ENCODE measurements around the gene PTPRC.

The PTPRC gene

DNA sequence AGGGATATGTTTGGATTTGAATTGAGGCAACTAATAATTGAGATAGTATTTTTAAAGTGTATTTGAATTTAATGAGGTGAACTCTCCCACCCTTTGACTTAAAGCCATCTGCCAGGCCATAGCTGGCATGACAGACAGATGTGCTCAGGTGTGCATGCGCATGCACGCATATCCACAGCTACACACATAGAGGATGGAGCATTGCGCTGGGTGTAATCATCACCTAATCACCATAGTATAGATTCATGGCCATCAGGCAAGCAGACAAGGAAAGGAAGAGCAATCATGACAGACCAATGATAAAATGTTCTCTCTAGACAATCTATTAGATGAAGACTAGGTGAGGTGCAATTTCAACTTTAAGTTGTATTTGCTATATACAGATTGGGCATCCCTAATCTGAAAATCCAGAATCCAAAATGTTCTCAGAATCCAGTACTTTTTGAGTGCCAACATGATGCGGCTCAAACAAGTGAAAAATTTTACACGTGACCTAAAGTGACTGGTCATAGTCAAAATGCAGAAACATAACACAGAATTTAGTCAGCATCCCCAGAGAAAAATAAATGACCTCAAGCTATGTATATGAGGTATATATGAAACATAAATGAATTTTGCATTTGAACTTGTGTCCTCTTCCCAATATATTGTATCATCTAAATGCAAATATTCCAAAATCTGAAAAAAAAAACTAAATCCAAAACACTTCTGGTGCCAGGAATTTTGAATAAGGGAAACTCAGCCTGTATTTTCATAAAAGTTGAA is 70.1 kb downstream of the PTPRC start:
- peaks cover 64% of the 10 kb centered on the region for H3K4me1 Mint-ChIP-seq (ENCODE audit: low read depth)
- peak overlapping the region; percentile 80 for H3K27ac Mint-ChIP-seq
- H3K4me3 Mint-ChIP-seq: no peak overlapping the region
- H3K36me3 Mint-ChIP-seq: peaks cover 16% of the 10 kb centered on the region
- H3K9me3 Mint-ChIP-seq (ENCODE audit: low read depth): no peaks in the 10 kb centered on the region
- H3K27me3 Mint-ChIP-seq: no peaks in the 10 kb centered on the region

DNA sequence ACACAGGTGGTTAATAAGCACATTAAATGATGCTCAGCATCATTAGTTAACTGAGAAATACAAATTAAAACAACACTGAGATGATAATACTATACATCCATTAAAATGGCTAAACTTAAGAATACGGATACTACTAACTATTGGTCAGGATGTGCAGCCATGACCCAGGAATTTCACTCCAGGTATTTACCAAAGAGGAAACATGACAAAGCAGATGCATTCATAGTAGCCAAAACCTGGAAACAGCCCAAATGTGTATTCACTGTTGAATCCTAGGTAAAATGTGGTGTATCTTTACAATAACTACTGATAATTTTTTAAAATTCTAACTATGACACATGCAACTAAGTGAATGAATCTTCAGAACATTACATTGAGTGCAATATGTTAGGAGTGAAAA is 73.0 kb downstream of the PTPRC start:
- no peaks in the 10 kb centered on the region for H3K27me3 Mint-ChIP-seq
- H3K9me3 Mint-ChIP-seq (ENCODE audit: low read depth): no peaks in the 10 kb centered on the region
- H3K4me3 Mint-ChIP-seq: no peak overlapping the region
- peaks cover 55% of the 10 kb centered on the region for H3K4me1 Mint-ChIP-seq (ENCODE audit: low read depth)
- H3K36me3 Mint-ChIP-seq: peaks cover 15% of the 10 kb centered on the region
- peak overlapping the region; percentile 85 for H3K27ac Mint-ChIP-seq

DNA sequence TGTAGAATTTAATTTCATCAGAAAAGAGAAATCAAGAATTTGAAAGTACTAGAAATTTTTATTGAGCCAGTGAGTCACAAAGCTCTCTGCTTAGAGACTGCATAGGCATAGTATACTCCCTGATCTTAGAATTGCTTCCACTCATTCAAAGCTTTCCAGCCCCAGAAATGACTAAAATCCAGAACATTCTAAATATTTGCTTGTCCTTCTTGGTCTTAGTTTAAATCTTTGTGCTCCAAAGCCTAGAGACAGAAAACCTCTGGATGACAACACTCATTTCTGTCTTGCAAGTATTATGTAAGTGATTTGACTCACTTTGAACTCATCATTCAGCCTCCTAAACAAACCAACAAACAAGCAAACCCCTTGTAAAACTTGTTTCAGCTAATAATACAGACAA is 74.2 kb downstream of the PTPRC start:
- Mint-ChIP-seq H3K27ac (peak overlapping the region; percentile 85), H3K36me3 (peaks cover 21% of the 10 kb centered on the region), H3K27me3 (no peaks in the 10 kb centered on the region), H3K4me1 (ENCODE audit: low read depth) (peaks cover 58% of the 10 kb centered on the region), H3K9me3 (ENCODE audit: low read depth) (no peaks in the 10 kb centered on the region), H3K4me3 (no peak overlapping the region)

DNA sequence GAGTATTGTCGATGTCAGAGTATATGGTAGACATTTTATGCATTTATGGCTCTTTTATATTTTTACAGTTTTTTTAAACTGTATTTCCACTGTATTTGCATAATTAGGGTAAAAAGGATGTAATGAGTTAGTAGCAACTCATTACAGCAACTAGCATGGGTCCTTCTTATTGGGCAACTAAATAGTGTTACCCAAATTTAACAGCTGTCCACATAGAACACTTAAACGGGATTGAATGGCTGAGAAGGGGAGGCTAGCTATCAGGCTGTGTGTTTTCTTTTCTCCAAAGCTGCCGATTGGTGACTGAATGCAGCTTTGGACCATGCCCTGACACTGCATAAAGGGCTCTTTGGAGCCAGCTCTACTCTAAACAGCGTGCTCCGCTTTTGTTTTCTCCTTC is 75.4 kb downstream of the PTPRC start:
- H3K36me3 Mint-ChIP-seq: peaks cover 20% of the 10 kb centered on the region
- no peaks in the 10 kb centered on the region for H3K27me3 Mint-ChIP-seq
- H3K4me1 Mint-ChIP-seq (ENCODE audit: low read depth): peaks cover 49% of the 10 kb centered on the region
- H3K9me3 Mint-ChIP-seq (ENCODE audit: low read depth): no peaks in the 10 kb centered on the region
- H3K27ac Mint-ChIP-seq: peak overlapping the region; percentile 85
- H3K4me3 Mint-ChIP-seq: no peak overlapping the region

DNA sequence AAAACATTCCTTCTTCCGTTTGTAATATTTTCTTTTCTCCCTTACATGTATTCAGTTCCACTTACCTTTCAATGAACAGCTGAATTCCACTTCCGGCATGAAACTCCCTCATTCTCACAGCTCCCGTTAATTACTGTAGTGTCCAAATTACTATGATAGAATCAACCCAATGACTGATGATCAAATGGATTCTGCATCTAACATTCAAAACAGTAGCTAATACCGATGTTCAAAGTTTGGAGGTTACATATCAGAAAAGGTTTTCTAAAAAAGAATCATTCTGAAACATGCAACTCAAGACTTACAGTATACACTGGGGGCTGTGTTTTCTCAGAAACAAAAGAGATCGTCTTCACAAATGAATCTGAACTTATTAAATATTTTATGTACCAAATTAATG is 77.2 kb downstream of the PTPRC start:
- Mint-ChIP-seq H3K27me3 (no peaks in the 10 kb centered on the region), H3K9me3 (ENCODE audit: low read depth) (no peaks in the 10 kb centered on the region), H3K4me3 (no peak overlapping the region), H3K36me3 (peaks cover 22% of the 10 kb centered on the region), H3K27ac (peak overlapping the region; percentile 80), H3K4me1 (ENCODE audit: low read depth) (peaks cover 52% of the 10 kb centered on the region)

DNA sequence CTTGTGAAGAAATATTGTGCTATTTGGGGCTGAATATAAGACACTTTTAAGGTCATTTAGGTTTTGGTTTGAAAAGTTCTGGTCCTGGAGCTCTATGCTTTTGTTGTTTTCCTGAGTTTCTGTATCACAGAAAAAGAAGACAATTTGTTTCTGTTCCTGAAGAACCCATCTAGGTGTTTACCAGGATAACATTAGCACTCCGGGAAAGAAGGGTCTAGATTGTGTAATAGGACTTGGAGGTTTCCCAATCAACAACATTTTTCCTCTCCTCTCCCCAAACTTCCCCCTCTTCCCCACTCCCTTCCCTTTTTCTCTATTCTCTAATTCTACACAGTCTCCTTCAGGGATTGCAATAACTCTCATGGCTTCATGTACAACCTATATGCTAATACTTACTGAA is 78.7 kb downstream of the PTPRC start:
- peaks cover 43% of the 10 kb centered on the region for H3K4me1 Mint-ChIP-seq (ENCODE audit: low read depth)

DNA sequence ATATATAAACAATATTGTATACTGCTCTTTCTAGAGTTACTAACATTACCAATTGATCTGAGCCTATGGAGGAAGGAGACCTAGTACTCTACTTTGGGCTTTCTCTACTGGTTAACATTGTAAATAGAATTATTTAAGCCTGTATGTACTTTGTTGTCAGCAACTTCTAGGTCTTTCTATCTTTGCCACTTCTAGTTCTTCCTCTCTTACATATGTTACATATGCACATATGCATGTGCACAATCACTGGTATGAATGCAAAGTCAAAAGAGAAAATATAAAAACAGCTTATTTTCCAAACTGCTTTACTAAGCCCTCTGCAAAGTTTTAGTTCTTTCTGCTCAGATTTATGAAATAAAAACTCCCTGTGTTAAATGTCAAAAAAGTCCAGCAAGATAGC is 84.3 kb downstream of the PTPRC start:
- Mint-ChIP-seq H3K9me3 (ENCODE audit: low read depth) (peaks cover 4% of the 10 kb centered on the region), H3K4me1 (ENCODE audit: low read depth) (peaks cover 54% of the 10 kb centered on the region), H3K36me3 (peaks cover 24% of the 10 kb centered on the region), H3K4me3 (no peak overlapping the region), H3K27ac (peak overlapping the region; percentile 61), H3K27me3 (no peaks in the 10 kb centered on the region)

More for the DNA sequence above, 78.7 kb downstream of the PTPRC start:
- no peak overlapping the region for H3K4me3 Mint-ChIP-seq
- H3K36me3 Mint-ChIP-seq: peaks cover 20% of the 10 kb centered on the region
- peak overlapping the region; percentile 91 for H3K27ac Mint-ChIP-seq
- H3K27me3 Mint-ChIP-seq: no peaks in the 10 kb centered on the region
- H3K9me3 Mint-ChIP-seq (ENCODE audit: low read depth): no peaks in the 10 kb centered on the region

DNA sequence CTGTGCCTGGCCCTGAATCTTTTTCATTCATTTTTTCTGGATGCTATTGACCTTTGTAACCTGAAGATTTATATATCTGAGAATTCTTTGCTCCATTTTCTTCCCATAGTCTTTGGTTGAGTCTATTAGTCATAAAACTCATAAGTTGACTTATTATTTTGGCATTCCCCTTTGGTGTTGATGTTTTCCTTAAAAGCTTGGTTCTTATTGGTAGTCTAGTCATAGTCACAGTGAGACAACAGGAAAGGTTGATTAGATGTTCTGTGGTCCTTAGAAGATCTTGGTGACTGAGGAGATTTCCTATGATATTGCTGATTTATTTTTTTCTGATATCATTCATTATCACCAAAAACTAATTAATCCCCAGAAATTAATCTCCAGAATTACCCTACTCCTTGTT is 86.2 kb downstream of the PTPRC start:
- peaks cover 23% of the 10 kb centered on the region for H3K36me3 Mint-ChIP-seq
- peak overlapping the region; percentile 33 for H3K4me3 Mint-ChIP-seq
- peaks cover 58% of the 10 kb centered on the region for H3K4me1 Mint-ChIP-seq (ENCODE audit: low read depth)
- H3K27ac Mint-ChIP-seq: peak overlapping the region; percentile 94
- peaks cover 4% of the 10 kb centered on the region for H3K9me3 Mint-ChIP-seq (ENCODE audit: low read depth)
- H3K27me3 Mint-ChIP-seq: no peaks in the 10 kb centered on the region

DNA sequence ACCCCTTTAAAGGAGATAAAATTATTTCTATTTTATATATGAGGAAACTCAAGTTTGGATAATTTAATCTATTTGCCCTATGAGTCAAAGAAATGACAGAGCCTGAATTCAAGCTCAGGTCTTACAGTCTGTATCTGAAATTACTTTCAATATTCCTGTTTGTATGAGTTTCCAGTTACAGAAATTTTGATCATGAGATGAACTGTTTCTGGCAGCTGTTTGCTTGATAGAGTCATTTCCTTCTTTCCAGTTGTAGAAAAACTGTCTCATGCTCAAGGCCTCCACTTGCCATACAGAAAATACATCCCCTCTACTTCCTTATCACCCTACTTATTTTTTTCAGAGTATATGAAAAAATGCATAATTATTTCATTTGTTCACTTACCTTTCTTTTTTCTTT is 87.6 kb downstream of the PTPRC start:
- Mint-ChIP-seq H3K9me3 (ENCODE audit: low read depth) (peaks cover 4% of the 10 kb centered on the region), H3K4me3 (no peak overlapping the region), H3K4me1 (ENCODE audit: low read depth) (peaks cover 62% of the 10 kb centered on the region), H3K27ac (peak overlapping the region; percentile 94), H3K27me3 (no peaks in the 10 kb centered on the region), H3K36me3 (peaks cover 28% of the 10 kb centered on the region)

DNA sequence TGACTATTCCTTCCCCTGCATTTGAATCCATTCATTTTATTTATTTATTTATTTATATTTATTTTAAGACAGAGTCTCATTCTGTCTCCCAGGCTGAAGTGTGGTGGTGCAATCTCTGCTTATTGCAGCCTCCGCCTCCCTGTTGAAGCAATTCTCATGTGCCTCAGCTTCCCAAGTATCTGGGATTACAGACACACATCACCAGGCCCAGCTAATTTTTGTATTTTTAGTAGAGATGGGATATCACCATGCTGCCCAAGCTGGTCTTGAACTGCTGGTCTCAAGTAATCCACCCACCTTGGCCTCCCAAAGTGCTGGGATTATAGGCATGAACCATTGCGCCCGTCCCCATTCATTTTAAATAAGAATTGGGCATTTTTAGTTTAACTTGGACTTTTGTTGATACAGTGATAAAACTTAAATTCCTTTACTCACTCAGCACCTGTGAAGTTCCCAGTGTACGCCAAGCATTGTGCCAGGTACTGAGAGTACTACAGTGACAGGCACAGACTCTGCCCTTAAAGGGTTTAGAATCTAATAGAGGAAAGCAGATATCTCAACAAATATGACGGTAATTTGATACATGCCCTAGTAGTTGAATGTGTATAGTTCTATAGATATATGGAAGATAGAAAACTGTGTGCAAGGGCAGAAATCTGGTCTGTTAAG is 90.5 kb downstream of the PTPRC start:
- peaks cover 4% of the 10 kb centered on the region for H3K9me3 Mint-ChIP-seq (ENCODE audit: low read depth)
- peak overlapping the region; percentile 10 for H3K4me3 Mint-ChIP-seq
- H3K27me3 Mint-ChIP-seq: no peaks in the 10 kb centered on the region
- peaks cover 71% of the 10 kb centered on the region for H3K4me1 Mint-ChIP-seq (ENCODE audit: low read depth)
- peak overlapping the region; percentile 92 for H3K27ac Mint-ChIP-seq
- peaks cover 32% of the 10 kb centered on the region for H3K36me3 Mint-ChIP-seq

DNA sequence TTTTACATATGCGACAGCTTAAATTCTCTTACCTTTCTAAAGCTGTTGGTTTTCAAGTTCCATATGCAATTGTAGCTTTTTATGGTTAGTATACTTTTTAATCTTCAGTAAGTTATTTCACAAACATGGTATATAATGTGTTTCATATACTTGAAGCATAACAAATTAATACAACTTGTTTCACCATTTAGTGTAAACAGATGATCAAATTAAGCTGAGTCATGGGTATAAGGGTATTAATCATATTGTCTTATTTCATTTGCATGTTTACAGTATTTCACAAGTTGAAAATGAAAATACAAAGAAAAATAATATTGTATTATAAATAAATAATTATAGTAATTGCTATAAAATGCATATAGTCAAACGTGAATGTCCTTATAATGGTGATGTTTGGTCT is 92.1 kb downstream of the PTPRC start:
- Mint-ChIP-seq H3K36me3 (peaks cover 25% of the 10 kb centered on the region), H3K9me3 (ENCODE audit: low read depth) (no peaks in the 10 kb centered on the region), H3K4me1 (ENCODE audit: low read depth) (peaks cover 65% of the 10 kb centered on the region), H3K27me3 (no peaks in the 10 kb centered on the region), H3K27ac (peak overlapping the region; percentile 77), H3K4me3 (no peak overlapping the region)

DNA sequence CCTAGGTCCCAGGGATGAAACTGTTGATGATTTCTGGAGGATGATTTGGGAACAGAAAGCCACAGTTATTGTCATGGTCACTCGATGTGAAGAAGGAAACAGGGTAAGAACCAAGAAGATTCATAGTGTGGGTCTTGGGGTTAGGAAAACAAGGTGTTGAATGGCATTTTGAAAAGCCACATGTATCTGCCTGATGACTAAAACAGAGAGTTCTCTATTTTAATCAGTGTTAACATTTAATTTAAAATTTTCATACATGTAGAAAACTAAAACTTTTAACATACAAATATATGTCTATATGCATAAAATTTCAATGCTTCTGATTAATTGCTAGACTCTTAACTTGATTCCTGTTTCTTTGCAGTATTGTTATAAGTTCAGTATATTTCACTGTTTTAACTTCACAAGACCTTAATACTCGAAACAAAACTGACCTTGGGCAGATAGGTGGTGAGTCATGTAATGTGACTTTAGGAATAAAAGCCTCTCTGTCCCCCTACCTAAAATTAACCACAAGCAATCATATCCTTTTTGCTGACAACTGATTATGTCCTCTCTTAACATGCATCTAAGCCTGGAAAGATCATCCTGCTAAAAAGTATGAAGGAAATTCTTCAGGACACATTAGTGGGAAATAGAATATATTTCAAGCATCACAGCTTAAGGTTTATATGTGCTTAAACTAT is 95.6 kb downstream of the PTPRC start:
- Mint-ChIP-seq H3K36me3 (peaks cover 54% of the 10 kb centered on the region), H3K9me3 (ENCODE audit: low read depth) (peaks cover 11% of the 10 kb centered on the region), H3K27me3 (no peaks in the 10 kb centered on the region), H3K4me3 (peak overlapping the region; percentile 18), H3K27ac (peak overlapping the region; percentile 88), H3K4me1 (ENCODE audit: low read depth) (peaks cover 79% of the 10 kb centered on the region)

DNA sequence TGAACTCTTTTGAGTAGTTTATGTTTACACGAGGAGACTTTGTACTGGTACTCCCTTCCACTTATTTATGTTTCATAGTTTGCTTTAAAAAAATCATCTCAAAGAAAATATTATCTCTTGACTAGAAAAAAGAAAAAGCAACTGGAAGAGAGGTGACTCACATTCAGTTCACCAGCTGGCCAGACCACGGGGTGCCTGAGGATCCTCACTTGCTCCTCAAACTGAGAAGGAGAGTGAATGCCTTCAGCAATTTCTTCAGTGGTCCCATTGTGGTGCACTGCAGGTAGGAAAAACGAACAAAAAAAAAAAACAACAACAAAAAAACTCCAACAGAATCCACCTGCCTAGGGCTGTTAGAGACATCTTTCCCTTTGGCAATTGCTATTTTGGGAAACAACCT is 102.9 kb downstream of the PTPRC start:
- Mint-ChIP-seq H3K4me3 (no peak overlapping the region), H3K4me1 (ENCODE audit: low read depth) (peaks cover 62% of the 10 kb centered on the region), H3K36me3 (peaks cover 37% of the 10 kb centered on the region), H3K9me3 (ENCODE audit: low read depth) (peaks cover 7% of the 10 kb centered on the region), H3K27ac (peak overlapping the region; percentile 88), H3K27me3 (no peaks in the 10 kb centered on the region)

DNA sequence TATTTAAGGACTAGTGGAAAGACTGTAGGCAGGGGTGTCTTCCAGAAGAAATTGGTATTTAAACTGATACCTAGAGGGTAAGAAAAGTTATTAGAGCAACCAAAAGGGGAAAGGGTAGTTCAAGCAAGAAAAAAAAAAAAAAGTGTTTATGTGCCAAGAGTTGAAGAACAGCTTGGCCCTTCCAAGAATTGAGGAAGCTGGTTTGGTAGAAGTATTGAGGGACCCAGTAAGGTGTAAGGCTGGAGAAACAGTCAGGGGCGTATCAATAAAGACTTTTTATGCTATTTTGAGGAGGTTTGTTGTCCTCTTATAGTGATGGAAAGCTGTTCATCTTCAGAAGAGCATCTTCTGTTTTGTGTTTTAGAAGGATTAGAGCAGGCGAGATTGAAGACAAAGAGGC is 108.3 kb downstream of the PTPRC start:
- Mint-ChIP-seq H3K27ac (no peak overlapping the region), H3K9me3 (ENCODE audit: low read depth) (no peaks in the 10 kb centered on the region), H3K27me3 (no peaks in the 10 kb centered on the region), H3K36me3 (peaks cover 14% of the 10 kb centered on the region), H3K4me3 (no peak overlapping the region), H3K4me1 (ENCODE audit: low read depth) (peaks cover 26% of the 10 kb centered on the region)

DNA sequence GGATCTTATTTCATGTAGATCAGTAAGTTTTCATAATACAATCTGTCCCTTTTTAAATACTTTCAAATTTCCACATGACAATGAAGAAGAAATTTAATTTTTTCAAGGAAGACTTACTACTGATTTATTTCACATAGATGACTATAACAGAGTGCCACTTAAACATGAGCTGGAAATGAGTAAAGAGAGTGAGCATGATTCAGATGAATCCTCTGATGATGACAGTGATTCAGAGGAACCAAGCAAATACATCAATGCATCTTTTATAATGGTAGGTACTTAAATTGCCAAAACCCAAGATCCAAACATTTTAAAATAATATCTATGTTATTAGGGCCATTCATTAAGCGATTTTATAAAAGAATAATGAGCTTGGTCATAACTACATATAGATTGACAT is 110.4 kb downstream of the PTPRC start:
- H3K36me3 Mint-ChIP-seq: peaks cover 4% of the 10 kb centered on the region
- no peaks in the 10 kb centered on the region for H3K27me3 Mint-ChIP-seq
- no peak overlapping the region for H3K4me3 Mint-ChIP-seq
- H3K9me3 Mint-ChIP-seq (ENCODE audit: low read depth): no peaks in the 10 kb centered on the region
- peak overlapping the region; percentile 65 for H3K27ac Mint-ChIP-seq
- H3K4me1 Mint-ChIP-seq (ENCODE audit: low read depth): peaks cover 17% of the 10 kb centered on the region
